ENCODE results near the gene FGA. TPM values are rescaled to one million over a fixed set of nuclear protein-coding genes. Genes with fewer than 3 reads are reported as not detected.
"Not testable (repeated sequence)": the region's sequence is repeated elsewhere in the genome, so short reads cannot be mapped to it uniquely, and the experiment has no call there.

FGA gene
- total RNA-seq, 2 experiments from 2014 or later, result not detected

GRCh38 chr4:154602404-154603020 is 12.0 kb upstream of the FGA start:
- Mint-ChIP-seq H3K4me1 (no peaks in the 10 kb centered on the region), H3K36me3 (no peaks in the 10 kb centered on the region), H3K9me3 (no peaks in the 10 kb centered on the region), H3K27me3 (peaks cover 21% of the 10 kb centered on the region), H3K27ac (no peak overlapping the region), H3K4me3 (no peak overlapping the region)
- POLR2A ChIA-PET, result no interaction called here
- DNase-seq (no peak), ATAC-seq (ENCODE audit: low read depth) (no peak)

- Mint-ChIP-seq H3K27ac (no peak overlapping the region), H3K27me3 (peaks cover 21% of the 10 kb centered on the region), H3K36me3 (no peaks in the 10 kb centered on the region), H3K4me1 (no peaks in the 10 kb centered on the region), H3K4me3 (no peak overlapping the region), H3K9me3 (no peaks in the 10 kb centered on the region)
- DNase-seq, result no peak
- POLR2A ChIA-PET, result no interaction called here
- no peak for ATAC-seq (ENCODE audit: low read depth)
Observed at GRCh38 chr4:154597798-154598774, 7.5 kb upstream of the FGA start.

- H3K36me3 Mint-ChIP-seq; H3K4me3 Mint-ChIP-seq; H3K4me1 Mint-ChIP-seq; H3K9me3 Mint-ChIP-seq; POLR2A ChIA-PET; H3K27ac Mint-ChIP-seq; DNase-seq; ATAC-seq (ENCODE audit: low read depth): not testable (repeated sequence)
- peaks cover 21% of the 10 kb centered on the region for H3K27me3 Mint-ChIP-seq
Observed at GRCh38 chr4:154597281-154597680, 6.7 kb upstream of the FGA start.

- ATAC-seq (ENCODE audit: low read depth) (no peak), DNase-seq (no peak)
- no peak overlapping the region for H3K4me3 Mint-ChIP-seq
- no peaks in the 10 kb centered on the region for H3K4me1 Mint-ChIP-seq
- H3K9me3 Mint-ChIP-seq, result no peaks in the 10 kb centered on the region
- no peak overlapping the region for H3K27ac Mint-ChIP-seq
- POLR2A ChIA-PET, result no interaction called here
- H3K36me3 Mint-ChIP-seq, result no peaks in the 10 kb centered on the region
- H3K27me3 Mint-ChIP-seq, result peaks cover 21% of the 10 kb centered on the region
Observed at GRCh38 chr4:154595807-154596206, 5.3 kb upstream of the FGA start.

- H3K9me3 Mint-ChIP-seq; DNase-seq; H3K36me3 Mint-ChIP-seq; ATAC-seq (ENCODE audit: low read depth); H3K4me1 Mint-ChIP-seq; H3K4me3 Mint-ChIP-seq; POLR2A ChIA-PET; H3K27ac Mint-ChIP-seq: not testable (repeated sequence)
- peaks cover 16% of the 10 kb centered on the region for H3K27me3 Mint-ChIP-seq
Observed at GRCh38 chr4:154594343-154594742, 3.8 kb upstream of the FGA start.

- H3K4me1 Mint-ChIP-seq, result no peaks in the 10 kb centered on the region
- peaks cover 18% of the 10 kb centered on the region for H3K27me3 Mint-ChIP-seq
- POLR2A ChIA-PET, result no interaction called here
- no peaks in the 10 kb centered on the region for H3K36me3 Mint-ChIP-seq
- DNase-seq (no peak), ATAC-seq (ENCODE audit: low read depth) (no peak)
- H3K27ac Mint-ChIP-seq, result no peak overlapping the region
- H3K4me3 Mint-ChIP-seq, result no peak overlapping the region
- H3K9me3 Mint-ChIP-seq, result no peaks in the 10 kb centered on the region
Observed at GRCh38 chr4:154593868-154594267, 3.3 kb upstream of the FGA start.

- H3K4me1 Mint-ChIP-seq, result no peaks in the 10 kb centered on the region
- DNase-seq, result no peak
- H3K9me3 Mint-ChIP-seq, result no peaks in the 10 kb centered on the region
- POLR2A ChIA-PET, result no interaction called here
- no peak for ATAC-seq (ENCODE audit: low read depth)
- no peak overlapping the region for H3K4me3 Mint-ChIP-seq
- peaks cover 20% of the 10 kb centered on the region for H3K27me3 Mint-ChIP-seq
- no peak overlapping the region for H3K27ac Mint-ChIP-seq
- H3K36me3 Mint-ChIP-seq, result no peaks in the 10 kb centered on the region
Observed at GRCh38 chr4:154591890-154592289, 1.3 kb upstream of the FGA start.

- no peak for DNase-seq
- Mint-ChIP-seq H3K4me3 (no peak overlapping the region), H3K4me1 (no peaks in the 10 kb centered on the region), H3K27me3 (peaks cover 14% of the 10 kb centered on the region), H3K9me3 (no peaks in the 10 kb centered on the region), H3K27ac (no peak overlapping the region), H3K36me3 (no peaks in the 10 kb centered on the region)
- POLR2A ChIA-PET, result no interaction called here
- ATAC-seq (ENCODE audit: low read depth), result no peak
Observed at GRCh38 chr4:154589296-154590197, 995 bp downstream of the FGA start.

- Mint-ChIP-seq H3K36me3 (no peaks in the 10 kb centered on the region), H3K9me3 (no peaks in the 10 kb centered on the region), H3K4me3 (no peak overlapping the region), H3K4me1 (no peaks in the 10 kb centered on the region), H3K27ac (no peak overlapping the region), H3K27me3 (peaks cover 14% of the 10 kb centered on the region)
- DNase-seq (no peak), ATAC-seq (ENCODE audit: low read depth) (no peak)
- POLR2A ChIA-PET, result no interaction called here
Observed at GRCh38 chr4:154588198-154588597, 2.3 kb downstream of the FGA start.

- POLR2A ChIA-PET, result no interaction called here
- no peak for ATAC-seq (ENCODE audit: low read depth)
- Mint-ChIP-seq H3K27ac (no peak overlapping the region), H3K4me3 (no peak overlapping the region), H3K36me3 (no peaks in the 10 kb centered on the region), H3K4me1 (no peaks in the 10 kb centered on the region), H3K9me3 (no peaks in the 10 kb centered on the region), H3K27me3 (peaks cover 15% of the 10 kb centered on the region)
- DNase-seq, result no peak
Observed at GRCh38 chr4:154586296-154587033, 4.1 kb downstream of the FGA start.

GRCh38 chr4:154585369-154586018 is 5.0 kb downstream of the FGA start:
- ATAC-seq (ENCODE audit: low read depth) (no peak), DNase-seq (no peak)
- Mint-ChIP-seq H3K27me3 (peaks cover 15% of the 10 kb centered on the region), H3K36me3 (no peaks in the 10 kb centered on the region), H3K9me3 (no peaks in the 10 kb centered on the region), H3K4me3 (no peak overlapping the region), H3K4me1 (no peaks in the 10 kb centered on the region), H3K27ac (no peak overlapping the region)
- POLR2A ChIA-PET, result no interaction called here

GRCh38 chr4:154584259-154584658 is 6.3 kb downstream of the FGA start:
- H3K9me3 Mint-ChIP-seq, result no peaks in the 10 kb centered on the region
- no peaks in the 10 kb centered on the region for H3K4me1 Mint-ChIP-seq
- peaks cover 16% of the 10 kb centered on the region for H3K27me3 Mint-ChIP-seq
- POLR2A ChIA-PET, result no interaction called here
- H3K27ac Mint-ChIP-seq, result no peak overlapping the region
- no peak for DNase-seq
- ATAC-seq (ENCODE audit: low read depth), result no peak
- H3K4me3 Mint-ChIP-seq, result no peak overlapping the region
- H3K36me3 Mint-ChIP-seq, result no peaks in the 10 kb centered on the region

All from activated naive CD8-positive, alpha-beta T cell treated with anti-CD3 and anti-CD28 coated beads, Interleukin-2, amount 10 ng/mL, durations not matched to agents 7 days and 5 days (primary cell).